Cerebellar cortex (tissue), 1 donor: ENCODE results near the gene USP17L11.
"Not testable (repeated sequence)": the region's sequence is repeated elsewhere in the genome, so short reads cannot be mapped to it uniquely, and the experiment has no call there.

Experiments used
- DNase-seq: peaks from one replicate; pipeline ENCODE4 v3.0.0-alpha.2; 2015; ENCODE audit warnings: low spot score

Gene USP17L11, protein sequence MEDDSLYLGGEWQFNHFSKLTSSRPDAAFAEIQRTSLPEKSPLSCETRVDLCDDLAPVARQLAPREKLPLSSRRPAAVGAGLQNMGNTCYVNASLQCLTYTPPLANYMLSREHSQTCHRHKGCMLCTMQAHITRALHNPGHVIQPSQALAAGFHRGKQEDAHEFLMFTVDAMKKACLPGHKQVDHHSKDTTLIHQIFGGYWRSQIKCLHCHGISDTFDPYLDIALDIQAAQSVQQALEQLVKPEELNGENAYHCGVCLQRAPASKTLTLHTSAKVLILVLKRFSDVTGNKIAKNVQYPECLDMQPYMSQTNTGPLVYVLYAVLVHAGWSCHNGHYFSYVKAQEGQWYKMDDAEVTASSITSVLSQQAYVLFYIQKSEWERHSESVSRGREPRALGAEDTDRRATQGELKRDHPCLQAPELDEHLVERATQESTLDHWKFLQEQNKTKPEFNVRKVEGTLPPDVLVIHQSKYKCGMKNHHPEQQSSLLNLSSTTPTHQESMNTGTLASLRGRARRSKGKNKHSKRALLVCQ

DNA sequence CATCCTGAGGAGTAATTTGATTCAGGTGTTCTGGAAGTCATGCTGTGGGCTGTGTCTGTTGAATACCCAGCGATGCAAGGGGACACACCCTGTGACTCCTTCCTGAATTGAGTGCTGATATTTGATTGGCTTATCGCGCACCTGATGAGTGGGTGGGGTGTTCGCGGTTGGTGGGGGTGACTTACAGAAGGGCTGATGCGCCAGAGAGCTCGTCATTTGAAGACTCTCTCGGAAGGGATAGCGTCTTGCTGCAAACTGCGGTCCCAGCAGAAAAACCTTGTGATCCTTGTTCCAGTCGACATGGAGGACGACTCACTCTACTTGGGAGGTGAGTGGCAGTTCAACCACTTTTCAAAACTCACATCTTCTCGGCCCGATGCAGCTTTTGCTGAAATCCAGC is at the start of gene USP17L11:
USP17L11 (plus strand) TSS at position 301 of the 400 bp plus-strand sequence; CDS start at position 301, 0 bp downstream.
- DNase-seq, result not testable (repeated sequence)

DNA sequence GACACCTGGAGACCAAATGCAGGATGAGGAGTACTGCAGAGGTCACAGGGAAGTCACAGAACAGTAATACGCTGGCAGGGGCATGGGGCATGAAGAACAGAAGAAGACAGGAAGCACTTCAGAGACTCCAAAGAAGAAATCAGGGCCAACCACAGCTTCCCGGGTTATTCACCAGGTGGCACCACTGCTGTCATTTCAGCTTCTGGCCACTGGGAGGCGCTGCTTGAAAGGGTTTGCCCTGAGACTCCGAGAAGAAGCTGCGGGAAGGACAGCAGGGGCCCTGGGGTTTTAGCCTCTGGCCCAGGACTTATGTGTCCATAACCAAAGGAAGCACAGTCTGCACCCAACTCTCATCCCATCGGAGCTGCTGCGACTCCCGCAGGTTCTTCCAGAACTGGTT is 49.2 kb upstream of the USP17L11 start:
- not testable (repeated sequence) for DNase-seq

DNA sequence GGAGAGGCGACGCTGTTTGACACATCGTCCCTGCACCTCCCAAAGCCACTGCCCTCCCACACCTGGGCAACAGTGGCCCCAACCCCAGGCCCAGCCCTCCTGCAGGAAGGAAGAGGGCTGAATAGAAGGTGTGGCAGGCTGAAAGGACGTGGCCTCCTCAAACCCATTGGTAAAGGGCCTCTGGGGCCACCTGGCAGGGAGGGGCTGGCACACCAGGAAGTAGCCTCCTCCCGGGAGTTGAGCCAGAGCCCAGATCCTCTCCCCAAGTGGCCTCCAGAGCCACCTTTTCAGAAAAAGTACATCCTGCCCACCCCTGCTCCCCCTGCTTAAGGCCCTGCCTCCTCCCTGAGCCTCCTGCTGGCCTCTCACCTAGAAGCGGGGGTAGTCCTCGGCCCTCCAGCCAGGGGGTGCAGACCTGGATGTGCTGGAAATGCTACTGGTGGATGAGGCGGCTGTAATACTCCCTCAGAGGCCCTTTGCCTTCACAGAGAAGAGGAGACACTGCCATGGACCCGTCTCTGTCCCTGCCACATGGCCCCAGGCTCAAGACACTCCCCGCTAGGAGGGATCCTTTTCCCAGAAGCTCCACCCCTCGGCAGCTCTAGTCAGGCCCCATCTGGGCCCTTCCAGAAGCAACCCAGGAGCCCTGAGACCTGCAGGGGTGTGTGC is 45.3 kb upstream of the USP17L11 start, which contains the start of gene FAM90A26:
FAM90A26 (plus strand) TSS at position 619 of the 669 bp plus-strand sequence. CDS start 2,764 bp downstream, outside the sequence.
- DNase-seq, result not testable (repeated sequence)

DNA sequence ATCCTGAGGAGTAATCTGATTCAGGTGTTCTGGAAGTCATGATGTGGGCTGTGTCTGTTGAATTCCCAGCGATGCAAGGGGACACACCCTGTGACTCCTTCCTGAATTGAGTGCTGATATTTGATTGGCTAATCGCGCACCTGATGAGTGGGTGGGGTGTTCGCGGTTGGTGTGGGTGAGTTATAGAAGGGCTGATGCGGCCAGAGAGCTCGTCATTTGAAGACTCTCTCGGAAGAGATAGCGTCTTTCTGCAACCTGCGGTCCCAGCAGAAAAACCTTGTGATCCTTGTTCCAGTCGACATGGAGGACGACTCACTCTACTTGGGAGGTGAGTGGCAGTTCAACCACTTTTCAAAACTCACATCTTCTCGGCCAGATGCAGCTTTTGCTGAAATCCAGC is 4.8 kb upstream of the USP17L11 start, which contains the start of gene USP17L10:
USP17L10 (plus strand) TSS at position 301 of the 400 bp plus-strand sequence; CDS start at position 301, 0 bp downstream.
- DNase-seq, result not testable (repeated sequence)

GRCh38 chr4:9214701-9215100 is 504 bp upstream of the USP17L11 start:
- DNase-seq, result not testable (repeated sequence)

GRCh38 chr4:9219852-9220251 is 4.6 kb downstream of the USP17L11 start, which contains the start of gene USP17L12:
TSS of gene USP17L12 (plus strand) at chr4:9220152. CDS start at chr4:9220152, 0 bp downstream.
- not testable (repeated sequence) for DNase-seq

- not testable (repeated sequence) for DNase-seq
These were observed 9.4 kb downstream of the USP17L11 start, which contains the start of gene USP17L13 for GRCh38 chr4:9224596-9224995. TSS of gene USP17L13 (plus strand) at chr4:9224896. CDS start at chr4:9224896, 0 bp downstream.

GRCh38 chr4:9230249-9230648 is 15.0 kb downstream of the USP17L11 start:
- DNase-seq, result not testable (repeated sequence)

GRCh38 chr4:9234085-9234484 is 18.9 kb downstream of the USP17L11 start, which contains the start of gene USP17L15:
TSS of gene USP17L15 (plus strand) at chr4:9234385. CDS start at chr4:9234385, 0 bp downstream.
- not testable (repeated sequence) for DNase-seq

GRCh38 chr4:9238461-9238860 is 23.3 kb downstream of the USP17L11 start:
- DNase-seq, result not testable (repeated sequence)

DNA sequence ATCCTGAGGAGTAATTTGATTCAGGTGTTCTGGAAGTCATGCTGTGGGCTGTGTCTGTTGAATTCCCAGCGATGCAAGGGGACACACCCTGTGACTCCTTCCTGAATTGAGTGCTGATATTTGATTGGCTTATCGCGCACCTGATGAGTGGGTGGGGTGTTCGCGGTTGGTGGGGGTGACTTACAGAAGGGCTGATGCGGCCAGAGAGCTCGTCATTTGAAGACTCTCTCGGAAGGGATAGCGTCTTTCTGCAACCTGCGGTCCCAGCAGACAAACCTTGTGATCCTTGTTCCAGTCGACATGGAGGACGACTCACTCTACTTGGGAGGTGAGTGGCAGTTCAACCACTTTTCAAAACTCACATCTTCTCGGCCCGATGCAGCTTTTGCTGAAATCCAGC is 28.4 kb downstream of the USP17L11 start, which contains the start of gene USP17L17:
USP17L17 (plus strand) TSS at position 301 of the 400 bp plus-strand sequence; CDS start at position 301, 0 bp downstream.
- DNase-seq, result not testable (repeated sequence)

DNA sequence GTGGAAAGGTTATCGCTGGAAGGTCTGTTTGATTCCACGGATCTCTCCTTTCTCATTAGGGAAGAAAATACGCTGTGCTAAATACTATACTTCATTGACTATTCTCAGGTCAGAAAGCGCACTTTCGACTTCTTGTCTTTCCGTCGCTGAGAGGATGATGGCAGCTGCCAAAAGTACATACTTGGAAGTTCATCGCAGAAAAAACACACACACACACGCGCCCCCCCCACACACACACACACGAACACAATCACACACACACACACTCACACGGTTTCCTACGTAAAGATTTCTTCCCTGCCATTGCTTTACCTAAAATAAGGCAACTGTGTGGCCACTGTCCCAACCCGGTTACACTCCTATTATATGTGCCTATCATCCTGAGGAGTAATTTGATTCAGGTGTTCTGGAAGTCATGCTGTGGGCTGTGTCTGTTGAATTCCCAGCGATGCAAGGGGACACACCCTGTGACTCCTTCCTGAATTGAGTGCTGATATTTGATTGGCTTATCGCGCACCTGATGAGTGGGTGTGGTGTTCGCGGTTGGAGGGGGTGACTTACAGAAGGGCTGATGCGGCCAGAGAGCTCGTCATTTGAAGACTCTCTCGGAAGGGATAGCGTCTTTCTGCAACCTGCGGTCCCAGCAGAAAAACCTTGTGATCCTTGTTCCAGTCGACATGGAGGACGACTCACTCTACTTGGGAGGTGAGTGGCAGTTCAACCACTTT is 32.9 kb downstream of the USP17L11 start, which contains the start of gene USP17L18:
USP17L18 (plus strand) TSS at position 678 of the 728 bp plus-strand sequence; CDS start at position 678, 0 bp downstream.
- DNase-seq, result peak; percentile 0

GRCh38 chr4:9253078-9253477 is 37.9 kb downstream of the USP17L11 start, which contains the start of gene USP17L19:
TSS of gene USP17L19 (plus strand) at chr4:9253378. CDS start at chr4:9253378, 0 bp downstream.
- not testable (repeated sequence) for DNase-seq

DNA sequence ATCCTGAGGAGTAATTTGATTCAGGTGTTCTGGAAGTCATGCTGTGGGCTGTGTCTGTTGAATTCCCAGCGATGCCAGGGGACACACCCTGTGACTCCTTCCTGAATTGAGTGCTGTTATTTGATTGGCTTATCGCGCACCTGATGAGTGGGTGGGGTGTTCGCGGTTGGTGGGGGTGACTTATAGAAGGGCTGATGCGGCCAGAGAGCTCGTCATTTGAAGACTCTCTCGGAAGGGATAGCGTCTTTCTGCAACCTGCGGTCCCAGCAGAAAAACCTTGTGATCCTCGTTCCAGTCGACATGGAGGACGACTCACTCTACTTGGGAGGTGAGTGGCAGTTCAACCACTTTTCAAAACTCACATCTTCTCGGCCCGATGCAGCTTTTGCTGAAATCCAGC is 42.6 kb downstream of the USP17L11 start, which contains the start of gene USP17L20:
USP17L20 (plus strand) TSS at position 301 of the 400 bp plus-strand sequence; CDS start at position 301, 0 bp downstream.
- DNase-seq, result not testable (repeated sequence)

DNA sequence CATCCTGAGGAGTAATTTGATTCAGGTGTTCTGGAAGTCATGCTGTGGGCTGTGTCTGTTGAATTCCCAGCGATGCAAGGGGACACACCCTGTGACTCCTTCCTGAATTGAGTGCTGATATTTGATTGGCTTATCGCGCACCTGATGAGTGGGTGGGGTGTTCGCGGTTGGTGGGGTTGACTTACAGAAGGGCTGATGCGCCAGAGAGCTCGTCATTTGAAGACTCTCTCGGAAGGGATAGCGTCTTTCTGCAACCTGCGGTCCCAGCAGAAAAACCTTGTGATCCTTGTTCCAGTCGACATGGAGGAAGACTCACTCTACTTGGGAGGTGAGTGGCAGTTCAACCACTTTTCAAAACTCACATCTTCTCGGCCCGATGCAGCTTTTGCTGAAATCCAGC is 47.4 kb downstream of the USP17L11 start, which contains the start of gene USP17L21:
USP17L21 (plus strand) TSS at position 301 of the 400 bp plus-strand sequence; CDS start at position 301, 0 bp downstream.
- not testable (repeated sequence) for DNase-seq
